Activated CD4-positive, alpha-beta T cell treated with anti-CD3 and anti-CD28 coated beads, Interleukin-2, amount 10 ng/mL, durations not matched to agents 7 days and 5 days (primary cell): Measurements from ENCODE around the gene TRIM7. TPM values are rescaled to one million over a fixed set of nuclear protein-coding genes. Genes with fewer than 3 reads are reported as not detected.

ENCODE experiments used
- CTCF ChIA-PET: fragments of 350-600 bp; sonication (Branson Sonifier 250); formaldehyde crosslinking; loops from one replicate; lab custom pipeline; 2021; ENCODE audit warnings: antibody characterized with exemption; lab: Charles Lee
- POLR2A ChIA-PET: fragments of 350-600 bp; sonication (Branson Sonifier 250); formaldehyde crosslinking; loops from one replicate; lab custom pipeline; 2021; ENCODE audit warnings: antibody characterized with exemption; lab: Charles Lee
- DNase-seq: peaks from one replicate; pipeline ENCODE4 v3.0.0-alpha.2; 2020
- H3K27ac Mint-ChIP-seq: one replicate; pipeline ENCODE4 v1.8.0; 2021; ENCODE audit warnings: mild to moderate bottlenecking, moderate library complexity, mixed read lengths
- H3K27me3 Mint-ChIP-seq: one replicate; pipeline ENCODE4 v1.8.0; 2021; ENCODE audit warnings: mixed read lengths
- H3K36me3 Mint-ChIP-seq: one replicate; pipeline ENCODE4 v1.8.0; 2021; ENCODE audit warnings: low read depth, mixed read lengths
- H3K4me1 Mint-ChIP-seq: one replicate; pipeline ENCODE4 v1.8.0; 2021; ENCODE audit warnings: mixed read lengths
- H3K4me3 Mint-ChIP-seq: one replicate; pipeline ENCODE4 v1.8.0; 2021; ENCODE audit warnings: mild to moderate bottlenecking, moderate library complexity, mixed read lengths
- H3K9me3 Mint-ChIP-seq: one replicate; pipeline ENCODE4 v1.8.0; 2021; ENCODE audit warnings: mixed read lengths
- total RNA-seq, 2 experiments: library from RNA; stranded (reverse); gene quantifications; one replicate each; pipeline ENCODE4 v1.2.3, GENCODE V29; 2021

TRIM7 gene
- total RNA-seq, 2 experiments from 2014 or later = 0.29 to 0.84 TPM

- ChIA-PET POLR2A (interaction anchor here (0.6 kb wide), 1 partner anchor 391 kb away, joined by 3 read pairs; no protein-coding TSS in a partner anchor), CTCF (interaction anchor here (0.6 to 8.3 kb wide), 6 partner anchors 10 to 384 kb away, joined by 3 to 90 read pairs (median 3); partner anchors contain the start of gene TRIM7)
- peaks cover 8% of the 10 kb centered on the region for H3K27me3 Mint-ChIP-seq
- H3K9me3 Mint-ChIP-seq = no peaks in the 10 kb centered on the region
- H3K4me3 Mint-ChIP-seq = no peak overlapping the region
- H3K36me3 Mint-ChIP-seq = peaks cover 3% of the 10 kb centered on the region
- no peak for DNase-seq
- H3K4me1 Mint-ChIP-seq = peaks cover 22% of the 10 kb centered on the region
- H3K27ac Mint-ChIP-seq = no peak overlapping the region
Measured at GRCh38 chr5:181194489-181195248, 10.3 kb downstream of the TRIM7 start.

DNA sequence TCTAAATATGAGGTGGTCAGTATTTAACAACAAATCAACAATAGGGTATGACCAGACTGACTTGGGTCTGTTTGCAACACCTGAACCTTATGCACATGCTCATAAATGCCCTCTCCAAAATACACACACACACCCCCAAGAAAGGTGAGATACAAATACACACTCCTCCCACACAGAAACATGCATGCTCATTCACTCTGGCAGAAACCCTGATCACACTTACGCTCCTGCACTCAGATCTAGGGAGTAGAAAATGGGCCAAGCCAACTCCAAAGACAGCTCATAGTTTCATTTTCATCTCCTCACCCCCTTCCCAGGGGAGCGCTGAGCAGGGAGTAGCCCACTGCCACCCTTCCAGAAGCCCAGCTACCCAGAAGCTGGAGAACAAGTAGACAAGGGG is 11.3 kb downstream of the TRIM7 start:
- ChIA-PET POLR2A (no interaction called here), CTCF (interaction anchor here (0.9 to 8.3 kb wide), 3 partner anchors 9 to 34 kb away, joined by 3 to 90 read pairs (median 6); partner anchors contain the start of gene TRIM7)
- no peak for DNase-seq
- peaks cover 5% of the 10 kb centered on the region for H3K27me3 Mint-ChIP-seq
- H3K9me3 Mint-ChIP-seq = no peaks in the 10 kb centered on the region
- no peak overlapping the region for H3K4me3 Mint-ChIP-seq
- no peak overlapping the region for H3K27ac Mint-ChIP-seq
- peaks cover 3% of the 10 kb centered on the region for H3K36me3 Mint-ChIP-seq
- H3K4me1 Mint-ChIP-seq = peaks cover 26% of the 10 kb centered on the region

DNA sequence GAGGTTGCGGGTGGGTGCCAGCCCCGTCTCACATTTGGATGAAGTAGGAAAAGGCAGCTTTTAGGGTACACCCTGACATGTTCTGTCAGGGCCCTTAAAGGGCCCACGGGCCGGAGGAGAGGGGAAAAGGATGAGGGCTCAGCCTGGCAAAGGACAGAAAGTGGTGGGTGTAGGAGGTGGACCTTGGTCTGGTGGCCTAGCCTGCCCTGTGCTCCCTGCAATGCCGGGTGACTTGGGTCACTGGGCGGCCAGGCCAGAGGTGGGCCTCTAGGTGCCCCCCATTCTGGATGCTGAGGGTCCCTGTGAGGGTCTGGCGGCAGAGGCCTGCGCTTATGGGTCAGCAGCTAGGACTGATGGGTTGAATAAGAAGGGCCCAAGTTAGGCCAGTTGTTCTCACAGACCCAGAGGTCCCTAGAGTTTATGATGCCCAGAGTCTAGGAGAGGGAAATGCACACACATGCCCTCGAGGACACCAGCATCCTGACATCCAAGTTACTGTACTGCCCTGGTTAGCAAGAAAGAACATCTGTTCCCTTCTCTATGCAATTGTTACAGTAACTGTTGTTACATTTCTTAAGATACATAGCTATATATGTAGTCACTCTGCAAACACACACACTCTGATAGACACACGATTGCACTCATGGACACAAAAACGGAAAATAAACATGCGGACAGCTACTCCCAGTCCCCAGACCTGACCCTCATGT is 12.5 kb downstream of the TRIM7 start:
- POLR2A ChIA-PET = interaction anchor here (1.1 kb wide), 1 partner anchor 42 kb away, joined by 5 read pairs; no protein-coding TSS in a partner anchor
- DNase-seq = no peak
- Mint-ChIP-seq H3K4me1 (peaks cover 37% of the 10 kb centered on the region), H3K27ac (peak overlapping the region; percentile 94), H3K27me3 (peaks cover 2% of the 10 kb centered on the region), H3K36me3 (peaks cover 3% of the 10 kb centered on the region), H3K4me3 (peak overlapping the region; percentile 84), H3K9me3 (no peaks in the 10 kb centered on the region)
- CTCF ChIA-PET = interaction anchor here (0.7 to 8.3 kb wide), 7 partner anchors 8 to 59 kb away, joined by 3 to 90 read pairs (median 6); partner anchors contain the start of gene TRIM7

GRCh38 chr5:181191526-181192336 is 13.3 kb downstream of the TRIM7 start:
- Mint-ChIP-seq H3K27ac (peak overlapping the region; percentile 94), H3K36me3 (peaks cover 3% of the 10 kb centered on the region)
- POLR2A ChIA-PET = interaction anchor here (0.7 to 1.1 kb wide), 3 partner anchors 16 to 381 kb away, joined by 3 to 5 read pairs (median 5); no protein-coding TSS in a partner anchor

GRCh38 chr5:181190711-181191525 is 14.1 kb downstream of the TRIM7 start:
- Mint-ChIP-seq H3K27me3 (peaks cover 2% of the 10 kb centered on the region), H3K9me3 (no peaks in the 10 kb centered on the region), H3K4me1 (peaks cover 47% of the 10 kb centered on the region), H3K27ac (peak overlapping the region; percentile 94), H3K36me3 (peaks cover 3% of the 10 kb centered on the region), H3K4me3 (peak overlapping the region; percentile 84)
- ChIA-PET POLR2A (interaction anchor here (0.7 to 1.2 kb wide), 4 partner anchors 16 to 380 kb away, joined by 3 to 11 read pairs (median 5); no protein-coding TSS in a partner anchor), CTCF (interaction anchor here (1.0 to 8.3 kb wide), 6 partner anchors 14 to 57 kb away, joined by 3 to 90 read pairs (median 6); partner anchors contain the start of gene TRIM7)
- peak; percentile 47 for DNase-seq

More at GRCh38 chr5:181191526-181192336, 13.3 kb downstream of the TRIM7 start:
- CTCF ChIA-PET = interaction anchor here (0.7 to 8.3 kb wide), 7 partner anchors 8 to 58 kb away, joined by 3 to 90 read pairs (median 6); partner anchors contain the start of gene TRIM7
- no peaks in the 10 kb centered on the region for H3K9me3 Mint-ChIP-seq
- H3K27me3 Mint-ChIP-seq = peaks cover 2% of the 10 kb centered on the region
- peak; percentile 94 for DNase-seq
- peaks cover 42% of the 10 kb centered on the region for H3K4me1 Mint-ChIP-seq
- peak overlapping the region; percentile 84 for H3K4me3 Mint-ChIP-seq

GRCh38 chr5:181189962-181190710 is 14.9 kb downstream of the TRIM7 start:
- DNase-seq = peak; percentile 31
- H3K4me3 Mint-ChIP-seq = peak overlapping the region; percentile 84
- peaks cover 2% of the 10 kb centered on the region for H3K27me3 Mint-ChIP-seq
- ChIA-PET POLR2A (interaction anchor here (1.2 kb wide), 1 partner anchor 17 kb away, joined by 11 read pairs; no protein-coding TSS in a partner anchor), CTCF (interaction anchor here (0.5 to 8.3 kb wide), 5 partner anchors 14 to 68 kb away, joined by 3 to 90 read pairs (median 5); partner anchors contain the start of gene TRIM7)
- H3K27ac Mint-ChIP-seq = peak overlapping the region; percentile 94
- peaks cover 3% of the 10 kb centered on the region for H3K36me3 Mint-ChIP-seq
- no peaks in the 10 kb centered on the region for H3K9me3 Mint-ChIP-seq
- peaks cover 53% of the 10 kb centered on the region for H3K4me1 Mint-ChIP-seq

- H3K4me3 Mint-ChIP-seq = peak overlapping the region; percentile 84
- ChIA-PET CTCF (interaction anchor here (0.5 to 8.3 kb wide), 8 partner anchors 12 to 322 kb away, joined by 3 to 90 read pairs (median 7); partner anchors contain the start of gene TRIM7), POLR2A (interaction anchor here (1.2 kb wide), 1 partner anchor 17 kb away, joined by 11 read pairs; no protein-coding TSS in a partner anchor)
- H3K9me3 Mint-ChIP-seq = no peaks in the 10 kb centered on the region
- peaks cover 58% of the 10 kb centered on the region for H3K4me1 Mint-ChIP-seq
- H3K27me3 Mint-ChIP-seq = peaks cover 2% of the 10 kb centered on the region
- peak; percentile 49 for DNase-seq
- H3K36me3 Mint-ChIP-seq = peaks cover 3% of the 10 kb centered on the region
- peak overlapping the region; percentile 92 for H3K27ac Mint-ChIP-seq
Measured at GRCh38 chr5:181189363-181189961, 15.5 kb downstream of the TRIM7 start.

- Mint-ChIP-seq H3K27ac (peak overlapping the region; percentile 92), H3K9me3 (no peaks in the 10 kb centered on the region), H3K36me3 (peaks cover 3% of the 10 kb centered on the region), H3K4me1 (peaks cover 63% of the 10 kb centered on the region), H3K27me3 (peaks cover 2% of the 10 kb centered on the region), H3K4me3 (peak overlapping the region; percentile 84)
- DNase-seq = peak; percentile 78
- CTCF ChIA-PET = interaction anchor here (0.6 to 8.3 kb wide), 9 partner anchors 9 to 322 kb away, joined by 3 to 90 read pairs (median 9); partner anchors contain the start of gene TRIM7
- POLR2A ChIA-PET = interaction anchor here (0.6 to 1.1 kb wide), 2 partner anchors 15 to 73 kb away, joined by 3 to 5 read pairs; no protein-coding TSS in a partner anchor
Measured at GRCh38 chr5:181188700-181189362, 16.2 kb downstream of the TRIM7 start.

DNA sequence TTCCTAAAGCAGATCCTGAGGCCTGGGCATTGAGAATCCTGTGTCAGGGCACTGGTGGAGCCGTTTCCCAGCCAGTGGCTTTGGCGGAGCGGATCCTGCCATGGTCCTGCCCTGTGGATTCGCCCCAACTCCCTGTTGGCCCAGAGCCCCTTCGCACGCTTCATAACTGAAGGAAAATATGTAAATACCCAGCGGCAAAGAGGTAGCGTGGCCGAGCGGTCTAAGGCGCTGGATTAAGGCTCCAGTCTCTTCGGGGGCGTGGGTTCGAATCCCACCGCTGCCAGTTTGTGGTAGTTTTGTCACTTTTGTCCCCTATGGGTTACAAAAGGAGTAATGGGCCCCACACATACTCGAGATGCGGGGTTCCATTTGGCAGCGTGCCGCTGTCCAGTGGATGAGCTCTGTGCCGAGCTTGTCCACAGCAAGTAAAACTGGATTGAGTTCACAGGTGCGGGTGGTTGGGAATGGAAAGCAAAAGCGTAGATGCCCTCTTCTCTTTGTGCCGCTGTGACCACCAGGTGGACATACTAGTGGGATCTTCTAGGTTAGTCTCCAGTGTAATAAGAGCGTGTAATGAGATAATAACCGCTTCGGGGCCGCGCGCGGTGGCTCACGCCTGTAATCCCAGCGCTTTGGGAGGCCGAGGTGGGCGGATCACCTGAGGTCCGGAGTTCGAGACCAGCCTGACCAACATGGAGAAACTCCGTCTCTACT is 17.3 kb downstream of the TRIM7 start:
- H3K36me3 Mint-ChIP-seq = peaks cover 3% of the 10 kb centered on the region
- peak overlapping the region; percentile 84 for H3K4me3 Mint-ChIP-seq
- no peaks in the 10 kb centered on the region for H3K9me3 Mint-ChIP-seq
- H3K4me1 Mint-ChIP-seq = peaks cover 62% of the 10 kb centered on the region
- ChIA-PET CTCF (interaction anchor here (1.6 to 8.3 kb wide), 6 partner anchors 10 to 64 kb away, joined by 3 to 90 read pairs (median 12); partner anchors contain the start of gene TRIM7), POLR2A (interaction anchor here (0.5 to 1.1 kb wide), 2 partner anchors 14 to 16 kb away, joined by 3 to 4 read pairs; no protein-coding TSS in a partner anchor)
- H3K27ac Mint-ChIP-seq = peak overlapping the region; percentile 92
- H3K27me3 Mint-ChIP-seq = peaks cover 2% of the 10 kb centered on the region
- DNase-seq = peak; percentile 39
